T47D (cell line): ENCODE results near the gene KIF1C.
A peak's percentile ranks its signal among the peaks of the same experiment; 100 is the strongest.

Source experiments
- DNase-seq, 2 experiments: peaks; one replicate each; pipeline versions ENCODE4 v3.0.0 to v3.0.0-alpha.2; 2011 to 2012; ENCODE audit warnings: low read depth in 1 of 2, low spot score in 1 of 2
- JUND ChIP-seq: IDR thresholded peaks from 2 replicates; pipeline ENCODE4 v1.6.1; 2012; ENCODE audit warnings: low read depth
- in situ Hi-C: cut with HindIII; loops from 2 replicates; pipeline ENCODE4 v1.10.0; 2016; ENCODE audit warnings: low sequenced_read_pairs, low pct_unique_long_range_greater_than_20kb

Gene KIF1C

DNA sequence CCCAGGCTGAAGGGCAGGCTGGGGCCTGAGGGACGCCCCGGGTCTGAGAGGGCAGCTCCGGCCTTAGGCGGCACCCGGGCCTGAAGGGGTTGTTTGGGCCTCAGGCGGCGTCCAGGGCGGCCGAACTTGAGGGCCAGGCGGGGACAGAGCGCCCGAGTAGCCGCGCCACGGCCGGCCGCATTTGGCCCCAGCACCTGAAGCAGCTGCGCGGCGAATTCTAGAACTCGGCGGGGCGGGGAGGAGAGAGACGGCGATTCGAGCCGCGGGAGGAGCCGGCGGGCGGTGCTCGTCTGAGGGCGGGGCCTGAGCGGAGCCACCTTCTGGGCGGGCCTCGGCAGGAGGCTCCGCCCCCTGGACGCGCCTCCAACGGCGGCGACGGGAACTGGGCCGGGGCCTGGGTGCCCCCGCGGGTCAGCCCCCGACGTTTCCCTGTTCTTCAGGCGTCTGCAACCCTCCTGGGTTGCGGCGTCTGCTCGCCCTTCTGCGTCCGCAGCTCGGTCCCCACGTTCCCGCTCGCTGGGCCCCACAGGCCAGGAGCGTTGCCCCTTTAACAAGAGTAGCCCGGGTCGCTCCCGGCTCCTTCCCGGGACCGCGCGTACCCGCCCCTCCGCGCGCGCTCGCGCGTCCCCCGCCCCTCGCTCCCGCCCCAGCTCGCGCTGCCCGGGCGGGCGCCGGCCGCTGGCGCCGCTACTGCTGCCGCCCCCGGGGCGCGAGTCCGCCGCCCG lies at the start of gene KIF1C, which contains the start of gene INCA1:
Gene KIF1C (plus strand): TSS at position 649 of the 725 bp plus-strand sequence. CDS start 2,297 bp downstream, outside the sequence.
Gene INCA1 (minus strand): TSS at position 221 of the 725 bp plus-strand sequence. CDS start 3,085 bp downstream, outside the sequence.
- DNase-seq = peak; percentile 92
- no peak for TF ChIP-seq JUND
- in situ Hi-C loops = no loop called here

DNA sequence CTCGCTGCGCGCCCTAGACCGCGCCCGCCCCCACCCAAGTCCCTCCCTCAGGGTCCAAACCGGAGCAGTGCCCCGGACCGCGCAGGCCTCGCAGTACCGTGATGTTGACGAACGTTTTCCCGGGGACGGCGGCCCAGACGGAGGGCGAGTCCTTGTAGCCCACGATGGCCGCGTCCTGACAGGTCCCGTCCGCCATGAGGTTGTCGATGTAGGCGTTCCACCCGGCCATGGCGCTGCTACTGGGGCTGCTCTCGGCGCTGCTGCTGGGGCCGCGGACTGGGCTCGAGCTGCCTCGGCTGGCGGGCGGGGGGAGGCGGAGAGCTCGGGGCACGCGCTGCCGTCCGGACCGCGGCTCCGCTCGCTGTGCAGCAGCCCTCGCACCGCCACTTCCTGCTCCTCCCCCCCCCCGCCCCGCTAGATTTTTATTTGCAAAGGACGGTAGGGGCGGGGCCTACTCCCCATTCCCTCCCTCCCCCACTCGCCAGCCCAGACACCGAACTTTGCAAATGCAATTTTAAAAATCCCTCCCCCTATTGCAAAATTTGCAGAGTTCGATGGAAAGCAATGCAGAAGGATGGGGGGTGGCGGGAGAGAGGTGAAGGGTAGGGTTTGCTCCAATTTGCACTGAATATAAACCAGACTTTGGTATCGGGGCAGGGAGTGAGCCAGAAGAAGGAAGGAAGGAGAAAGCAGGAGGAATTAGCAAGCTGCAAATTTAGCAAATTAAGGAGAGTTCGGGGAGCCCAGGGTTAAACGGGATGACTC lies 49.4 kb upstream of the KIF1C start, which contains the start of gene PFN1:
Gene PFN1 (minus strand): TSS at position 365 of the 765 bp plus-strand sequence. CDS start 136 bp downstream, at position 229.
- DNase-seq = peak; percentile 81 to 92
- in situ Hi-C loops = no loop called here
- no peak for TF ChIP-seq JUND

DNA sequence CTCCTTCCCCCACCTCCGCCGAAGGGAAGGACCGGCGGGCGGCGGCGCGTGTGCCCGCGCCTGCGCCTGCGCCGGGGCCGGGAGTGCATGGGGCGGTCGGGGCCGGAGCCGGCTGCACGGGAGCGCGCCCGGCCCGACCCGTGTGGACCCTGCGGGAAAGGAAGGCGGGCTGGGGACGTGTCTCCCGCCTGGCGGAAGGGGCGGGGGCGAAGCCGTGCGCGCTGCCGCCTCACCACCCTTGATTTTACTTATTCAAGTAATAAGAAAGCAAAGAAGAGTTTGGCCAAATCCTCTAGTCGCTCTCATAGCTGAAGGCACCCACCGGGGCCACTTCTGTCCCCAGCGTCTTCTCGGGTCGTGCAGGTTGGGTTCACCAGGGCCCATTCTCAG lies 48.8 kb upstream of the KIF1C start:
- in situ Hi-C loops = no loop called here
- peak; percentile 84 to 89 for DNase-seq

DNA sequence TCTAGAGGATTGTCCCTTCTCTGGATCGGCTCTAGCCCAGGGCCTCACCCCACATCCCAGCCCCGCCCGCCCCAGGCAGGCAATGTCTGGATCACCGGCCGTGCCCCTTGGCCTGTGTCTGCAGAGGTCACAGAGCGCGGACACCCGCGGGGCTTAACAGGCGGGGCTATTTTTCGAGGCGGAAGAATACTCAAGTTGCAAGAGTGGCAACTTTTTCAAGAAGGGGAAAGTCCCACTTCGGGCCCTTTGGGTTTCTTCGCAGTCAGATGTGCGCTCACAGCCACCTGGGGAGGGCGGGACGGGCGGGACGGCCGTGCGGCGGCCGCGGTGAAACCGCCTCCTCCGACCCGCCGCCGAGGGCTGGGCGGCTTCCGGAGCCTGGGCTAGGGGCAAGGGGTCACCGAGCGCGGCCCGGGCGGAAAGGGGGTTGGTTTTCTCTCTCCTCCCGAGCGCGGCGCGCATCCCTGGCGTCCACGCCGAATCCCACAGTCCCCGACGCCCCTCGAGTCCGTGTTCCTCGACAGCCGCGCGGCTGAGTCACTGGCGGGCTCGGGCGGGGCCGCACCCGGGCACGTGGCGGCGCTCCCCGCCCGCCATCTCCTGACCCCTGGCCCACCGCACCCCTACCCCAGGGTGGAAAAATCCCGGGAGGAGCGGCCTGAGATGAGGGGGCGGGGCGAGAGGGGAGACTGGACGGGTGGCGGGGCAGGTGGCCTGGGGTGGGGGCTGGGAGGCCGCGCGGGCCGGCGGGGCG lies 48.3 kb upstream of the KIF1C start:
- no peak for TF ChIP-seq JUND
- DNase-seq = peak in 1 of 2 experiments; percentile 76
- in situ Hi-C loops = no loop called here

More for the DNA sequence above, 48.8 kb upstream of the KIF1C start:
- no peak for TF ChIP-seq JUND

DNA sequence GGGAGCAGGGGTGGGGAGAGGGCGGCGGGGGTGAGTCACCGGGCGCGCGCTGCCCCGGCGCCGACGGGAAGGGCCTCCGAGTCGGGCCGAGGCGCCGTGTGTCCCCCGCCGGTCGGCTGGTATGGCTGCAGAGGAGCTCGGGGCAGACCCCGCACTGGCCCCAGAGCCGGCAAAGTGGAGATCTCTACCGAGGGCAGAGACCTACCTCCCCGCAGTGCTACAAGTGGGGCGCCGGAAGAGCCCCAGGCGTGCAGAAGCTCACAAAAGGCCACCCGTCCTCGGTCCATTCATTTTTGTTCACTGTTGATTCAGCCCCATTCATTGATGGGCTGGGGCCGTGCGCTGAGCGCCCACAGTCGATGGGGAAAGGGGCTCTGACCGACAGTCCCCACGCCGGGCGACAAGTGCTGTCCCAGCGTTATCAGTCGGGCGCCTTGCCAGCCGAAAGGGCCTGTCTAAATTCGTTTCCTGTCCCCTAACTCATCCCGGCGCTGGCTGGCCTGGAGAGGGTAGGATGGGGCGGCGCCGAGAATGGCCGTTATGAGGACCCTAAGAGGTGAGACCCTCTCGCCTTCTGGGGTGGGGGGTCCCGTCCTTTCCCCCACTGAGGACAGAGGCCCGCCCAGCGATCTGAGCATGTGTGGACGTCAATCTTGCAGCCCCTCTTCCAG lies 47.5 kb upstream of the KIF1C start:
- in situ Hi-C loops = no loop called here
- DNase-seq = no peak

DNA sequence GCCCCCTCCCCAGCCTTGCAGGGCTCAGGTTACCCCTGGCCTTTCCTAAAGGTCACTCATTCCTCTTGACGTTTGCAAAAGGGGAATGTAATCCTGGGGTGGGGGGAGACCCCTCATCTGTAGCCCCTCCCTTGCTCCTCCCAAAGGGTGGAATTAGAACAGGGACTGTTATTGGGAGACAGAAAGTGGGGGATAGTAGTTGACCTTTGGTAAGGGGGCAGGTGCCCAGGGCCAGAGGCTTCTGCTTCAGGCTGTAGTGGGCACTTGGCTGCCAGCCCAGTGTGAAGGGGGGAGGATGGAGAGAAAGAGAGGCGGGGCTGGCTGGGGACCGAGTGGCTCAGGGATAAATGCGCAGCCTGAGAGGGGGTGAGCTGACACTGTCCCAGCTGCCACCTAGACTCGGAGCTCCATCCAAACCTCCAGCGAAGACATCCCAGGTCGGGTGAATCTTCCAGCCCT lies 47.0 kb upstream of the KIF1C start, which contains the start of gene ENO3:
Gene ENO3 (plus strand): TSS at position 374 of the 459 bp plus-strand sequence. CDS start 711 bp downstream, outside the sequence.
- no peak for TF ChIP-seq JUND
- no peak for DNase-seq
- in situ Hi-C loops = no loop called here

More for the DNA sequence above, 47.5 kb upstream of the KIF1C start:
- no peak for TF ChIP-seq JUND

DNA sequence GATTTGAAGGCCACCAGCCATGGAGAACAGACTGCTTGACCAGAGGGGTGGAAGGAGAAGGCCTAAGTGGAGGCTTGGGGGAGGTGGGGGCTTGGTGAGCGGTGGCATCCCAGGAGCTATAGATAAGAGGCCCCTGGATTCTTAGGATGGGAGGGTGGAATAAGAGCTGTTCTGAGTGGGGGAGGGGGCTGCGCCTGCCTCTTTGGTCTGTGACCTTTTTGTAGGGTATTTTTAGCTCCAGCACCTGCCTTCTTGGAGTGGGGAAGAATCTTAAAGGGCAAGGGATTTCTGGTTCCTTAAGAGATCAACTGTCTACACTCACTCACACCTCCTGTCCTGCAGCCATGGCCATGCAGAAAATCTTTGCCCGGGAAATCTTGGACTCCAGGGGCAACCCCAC lies 46.3 kb upstream of the KIF1C start:
- TF ChIP-seq JUND = no peak
- no peak for DNase-seq
- in situ Hi-C loops = no loop called here

DNA sequence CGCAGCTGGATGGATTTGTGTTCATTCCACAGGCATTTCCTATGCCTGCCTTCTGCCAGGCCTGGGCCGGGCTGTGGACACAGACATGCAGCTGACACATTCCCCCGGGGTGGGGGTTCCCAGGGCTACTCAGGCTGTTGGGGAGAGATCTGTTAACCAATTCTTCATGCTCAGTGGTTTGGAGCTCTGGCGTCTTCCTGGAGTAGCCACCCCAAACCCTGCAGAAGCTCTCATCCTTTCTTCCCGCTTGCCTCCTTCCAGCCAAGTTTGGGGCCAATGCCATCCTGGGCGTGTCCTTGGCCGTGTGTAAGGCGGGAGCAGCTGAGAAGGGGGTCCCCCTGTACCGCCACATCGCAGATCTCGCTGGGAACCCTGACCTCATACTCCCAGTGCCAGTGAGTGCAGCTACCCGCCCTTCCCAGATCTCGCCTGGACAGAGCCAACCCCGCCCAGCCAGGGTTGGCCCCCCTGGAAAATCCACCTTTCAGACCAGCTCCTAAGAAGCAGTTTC lies 44.2 kb upstream of the KIF1C start:
- TF ChIP-seq JUND = no peak
- in situ Hi-C loops = no loop called here
- no peak for DNase-seq

DNA sequence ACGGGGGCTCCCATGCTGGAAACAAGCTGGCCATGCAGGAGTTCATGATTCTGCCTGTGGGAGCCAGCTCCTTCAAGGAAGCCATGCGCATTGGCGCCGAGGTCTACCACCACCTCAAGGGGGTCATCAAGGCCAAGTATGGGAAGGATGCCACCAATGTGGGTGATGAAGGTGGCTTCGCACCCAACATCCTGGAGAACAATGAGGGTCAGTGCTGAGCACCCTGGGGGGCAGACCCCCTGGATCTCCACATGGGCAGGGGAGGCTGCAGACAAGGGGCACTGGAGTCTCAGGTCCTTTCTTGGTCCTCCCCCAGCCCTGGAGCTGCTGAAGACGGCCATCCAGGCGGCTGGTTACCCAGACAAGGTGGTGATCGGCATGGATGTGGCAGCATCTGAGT lies 42.7 kb upstream of the KIF1C start:
- in situ Hi-C loops = no loop called here
- no peak for TF ChIP-seq JUND

DNA sequence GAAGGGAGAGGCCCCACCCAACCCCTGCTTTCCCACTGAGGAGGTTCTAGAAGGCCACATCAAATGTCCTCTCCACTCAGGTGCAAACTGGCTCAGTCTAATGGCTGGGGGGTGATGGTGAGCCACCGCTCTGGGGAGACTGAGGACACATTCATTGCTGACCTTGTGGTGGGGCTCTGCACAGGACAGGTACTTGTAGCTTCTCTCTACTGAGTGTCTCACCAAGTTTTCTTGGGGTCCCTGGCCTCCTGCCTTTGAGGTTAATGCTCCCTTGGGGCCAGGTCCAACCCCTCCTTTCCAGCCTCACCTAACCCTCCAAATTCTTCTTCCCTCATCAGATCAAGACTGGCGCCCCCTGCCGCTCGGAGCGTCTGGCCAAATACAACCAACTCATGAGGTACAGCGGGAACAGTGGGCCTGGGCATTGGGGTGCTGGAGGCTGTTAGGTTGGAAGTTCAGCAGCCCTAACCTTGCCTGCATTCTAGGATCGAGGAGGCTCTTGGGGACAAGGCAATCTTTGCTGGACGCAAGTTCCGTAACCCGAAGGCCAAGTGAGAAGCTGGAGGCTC lies 41.2 kb upstream of the KIF1C start:
- no peak for DNase-seq
- in situ Hi-C loops = no loop called here
- TF ChIP-seq JUND = no peak

More for the DNA sequence above, 42.7 kb upstream of the KIF1C start:
- DNase-seq = no peak

DNA sequence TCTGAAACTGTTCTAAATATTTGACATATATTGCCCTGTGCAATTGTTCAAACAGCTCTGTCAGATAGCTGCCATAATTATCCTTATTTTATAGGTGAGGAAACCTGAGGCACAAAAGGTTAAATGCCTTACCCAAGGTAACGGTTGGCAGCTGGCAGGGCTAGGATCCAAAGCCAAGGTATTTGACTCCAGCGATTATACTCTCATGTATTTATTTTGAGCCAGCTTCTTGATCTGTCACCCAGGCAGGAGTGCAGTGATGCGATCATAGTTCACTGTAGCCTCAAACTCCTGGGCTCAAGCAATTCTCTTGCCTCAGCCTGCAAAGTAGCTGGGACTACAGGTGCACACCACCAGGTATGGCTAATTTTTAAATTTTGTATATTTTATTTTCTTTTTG lies 39.6 kb upstream of the KIF1C start:
- DNase-seq = no peak
- in situ Hi-C loops = no loop called here
- no peak for TF ChIP-seq JUND
